C1 segment of cervical spinal cord (tissue), 14 donors: Measurements from ENCODE around the gene NPC1.
A peak's percentile ranks its signal among the peaks of the same experiment; 100 is the strongest.
"Not testable (repeated sequence)": the region's sequence is repeated elsewhere in the genome, so short reads cannot be mapped to it uniquely, and the experiment has no call there.

Source experiments
- DNase-seq, 14 donors: peaks; one replicate each; lab custom pipeline; 2025; lab: John Stamatoyannopoulos, UW

Gene NPC1

DNA sequence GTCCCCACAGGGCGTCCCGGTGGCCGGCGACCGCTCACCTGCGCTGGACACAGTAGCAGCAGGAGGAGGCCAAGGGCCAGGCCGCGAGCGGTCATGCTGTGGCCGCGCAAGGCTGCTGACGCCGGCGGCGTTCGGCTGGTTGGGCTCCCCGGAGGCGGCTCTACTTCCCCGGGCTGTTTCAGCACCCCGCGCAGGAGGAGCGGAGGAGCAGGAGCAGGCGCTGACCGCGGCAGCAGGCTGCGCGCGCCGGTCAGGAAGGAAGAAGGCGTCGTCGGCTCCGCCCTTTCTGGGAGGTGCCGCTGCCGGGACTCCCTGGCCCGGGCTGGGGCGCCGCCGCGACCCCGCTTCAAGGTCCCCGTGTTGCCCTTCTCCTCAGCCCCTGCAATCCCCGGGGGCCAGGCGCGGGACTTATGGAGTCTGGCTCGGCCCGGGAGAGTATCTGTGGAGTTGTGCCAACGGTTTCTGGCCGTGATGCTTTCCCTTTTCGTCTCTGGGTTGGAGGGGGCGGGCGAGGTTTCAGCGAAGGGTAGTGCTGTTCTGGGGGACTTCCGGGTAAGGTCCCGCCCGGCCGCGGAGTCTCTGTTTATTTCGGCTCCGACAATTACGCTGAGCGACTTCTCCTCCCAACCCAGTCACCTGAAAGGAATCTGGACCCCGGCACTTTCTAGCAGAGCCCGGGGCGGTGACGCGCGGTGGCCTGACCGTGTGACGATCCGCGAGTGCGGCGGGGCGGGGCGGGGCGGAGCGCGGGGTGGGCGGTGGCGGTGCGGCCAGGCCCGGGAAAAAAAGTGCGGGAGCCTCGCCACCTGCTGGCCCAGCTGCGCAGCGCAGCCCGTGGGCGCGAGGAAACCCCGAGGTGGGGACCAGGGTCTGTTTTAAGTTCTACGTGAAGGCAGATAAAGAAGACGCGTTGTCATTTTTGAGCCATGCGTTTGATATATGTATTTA is at the start of gene NPC1:
TSS of gene NPC1 (minus strand) at position 258 of the 948 bp plus-strand sequence. CDS start at position 95, 163 bp downstream.
- DNase-seq = peak; percentile 70 to 97 (median 91)

DNA sequence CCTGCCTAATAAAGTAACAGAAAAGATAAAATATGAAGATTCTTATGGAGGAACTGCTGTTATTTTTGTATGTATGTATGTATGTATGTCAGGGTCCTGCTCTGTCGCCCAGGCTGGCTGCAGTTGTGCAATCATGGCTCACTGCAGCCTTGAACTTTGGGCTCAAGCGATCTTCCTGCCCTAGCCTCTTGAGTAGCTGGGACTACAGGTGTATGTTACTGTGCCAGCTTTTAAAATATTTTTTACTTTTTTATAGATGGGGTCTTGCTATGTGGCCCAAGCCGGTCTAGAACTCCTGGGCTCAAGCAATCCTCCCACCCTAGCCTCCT is 49.7 kb upstream of the NPC1 start:
- DNase-seq = no peak

DNA sequence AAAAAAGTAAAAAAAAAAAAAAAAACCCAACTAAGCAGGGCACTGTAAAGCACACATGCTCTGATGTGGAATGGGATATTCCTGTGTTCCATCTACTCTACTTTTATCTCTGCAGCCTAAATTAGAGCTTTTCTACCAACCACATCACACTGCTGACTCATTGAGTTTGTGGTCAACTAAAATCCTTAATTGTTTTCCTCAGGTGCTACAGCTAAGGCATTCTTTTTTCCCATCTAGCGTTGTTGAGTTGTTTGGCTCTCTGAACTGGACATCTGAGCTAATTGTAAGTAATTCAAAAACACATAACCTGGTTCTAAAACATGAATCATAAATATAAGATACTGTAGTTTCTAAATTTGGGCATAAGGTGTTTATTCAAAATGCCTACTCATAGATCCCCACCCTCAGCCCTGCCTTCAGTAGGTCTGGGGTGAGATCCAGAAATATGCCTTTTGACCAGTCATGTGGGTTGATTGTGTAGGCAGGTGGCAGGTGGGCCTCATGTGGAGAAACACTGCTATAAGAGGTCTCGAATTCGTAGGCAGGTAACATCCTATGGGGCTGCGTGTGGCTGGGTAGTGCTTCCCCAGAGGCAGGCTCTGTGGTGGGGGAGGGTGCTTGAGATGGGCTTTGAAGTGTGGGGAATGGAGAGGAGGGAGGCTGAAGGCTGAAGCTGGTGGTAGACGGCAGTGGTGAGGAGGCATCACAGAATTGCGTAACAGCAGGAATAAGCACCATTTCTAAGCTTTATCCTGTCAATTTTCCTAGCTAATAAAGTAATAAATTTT is 49.2 kb upstream of the NPC1 start:
- DNase-seq = no peak

DNA sequence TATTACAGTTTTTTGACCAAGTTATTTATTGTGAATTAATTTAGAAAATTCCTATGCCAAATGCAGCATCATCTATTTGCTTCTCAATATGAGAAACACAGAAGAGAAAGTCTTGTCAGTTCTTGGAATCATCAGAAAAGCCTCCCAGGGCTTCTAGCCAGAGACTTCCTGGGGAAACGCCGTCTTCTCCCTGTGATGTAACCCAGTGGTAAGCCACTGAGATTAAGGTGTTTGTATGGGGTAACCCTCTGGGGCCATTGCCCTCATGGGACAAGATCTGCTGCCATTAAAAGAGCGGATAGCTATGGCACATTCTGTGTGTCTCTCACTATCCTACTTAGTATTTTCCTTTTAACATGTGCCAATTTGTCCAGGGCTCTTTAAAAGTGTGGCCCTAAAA is 48.4 kb upstream of the NPC1 start:
- DNase-seq = no peak

DNA sequence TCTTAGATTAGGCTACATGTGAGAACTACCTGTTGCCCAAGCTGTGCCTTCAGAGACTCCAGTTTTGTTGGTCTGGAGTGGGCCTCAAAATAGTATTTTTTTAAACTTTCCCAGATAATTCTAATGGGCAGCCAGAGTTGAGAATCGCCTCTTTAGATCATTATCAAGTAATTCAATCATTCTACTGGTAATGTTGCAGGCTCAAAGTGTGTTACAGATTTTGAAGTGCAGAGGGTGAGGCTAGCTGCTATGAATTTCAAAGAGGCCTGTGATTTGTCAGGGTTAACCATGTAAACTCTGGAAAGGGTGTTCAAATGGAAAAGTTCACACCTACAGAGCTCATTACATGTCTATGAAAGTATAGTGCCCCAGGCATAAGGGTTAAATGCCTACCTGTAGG is 46.3 kb upstream of the NPC1 start:
- DNase-seq = no peak

DNA sequence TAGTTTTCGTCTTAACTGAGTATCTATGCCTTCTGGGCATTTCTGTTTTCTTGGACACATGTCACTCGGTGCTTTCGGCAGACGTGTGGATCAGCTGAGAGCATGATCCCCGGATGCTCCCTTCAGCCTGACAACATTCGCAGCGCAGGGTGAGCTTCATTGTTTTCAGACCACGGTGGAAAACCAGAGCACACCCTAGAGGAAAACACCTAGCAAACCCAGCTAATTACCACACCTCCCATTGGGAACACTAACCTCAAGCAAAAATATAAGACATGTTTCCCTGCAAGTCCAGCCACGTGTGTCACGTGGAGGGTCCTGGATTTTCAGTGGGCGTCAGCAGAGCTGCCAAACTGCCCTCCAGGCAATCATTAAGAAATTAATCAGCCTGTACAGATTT is 45.4 kb upstream of the NPC1 start:
- DNase-seq = no peak

DNA sequence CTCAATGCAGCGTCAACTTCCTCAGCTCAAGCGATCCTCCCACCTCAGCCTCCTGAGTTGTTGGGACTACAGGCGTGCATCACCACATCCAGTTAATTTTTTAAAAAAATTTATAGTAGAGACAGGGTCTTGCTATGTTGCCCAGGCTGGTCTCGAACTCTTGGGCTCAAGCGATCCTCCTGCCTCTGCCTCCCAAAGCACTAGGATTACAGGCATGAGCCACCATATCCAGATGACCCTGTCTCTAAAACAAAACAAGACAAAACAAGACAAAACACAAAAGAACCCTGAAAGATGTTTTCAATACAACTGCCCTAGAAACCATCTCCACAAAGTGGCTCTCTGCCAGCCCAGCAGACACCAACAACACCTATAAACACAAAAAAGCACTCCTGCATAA is 45.0 kb upstream of the NPC1 start:
- DNase-seq = no peak

DNA sequence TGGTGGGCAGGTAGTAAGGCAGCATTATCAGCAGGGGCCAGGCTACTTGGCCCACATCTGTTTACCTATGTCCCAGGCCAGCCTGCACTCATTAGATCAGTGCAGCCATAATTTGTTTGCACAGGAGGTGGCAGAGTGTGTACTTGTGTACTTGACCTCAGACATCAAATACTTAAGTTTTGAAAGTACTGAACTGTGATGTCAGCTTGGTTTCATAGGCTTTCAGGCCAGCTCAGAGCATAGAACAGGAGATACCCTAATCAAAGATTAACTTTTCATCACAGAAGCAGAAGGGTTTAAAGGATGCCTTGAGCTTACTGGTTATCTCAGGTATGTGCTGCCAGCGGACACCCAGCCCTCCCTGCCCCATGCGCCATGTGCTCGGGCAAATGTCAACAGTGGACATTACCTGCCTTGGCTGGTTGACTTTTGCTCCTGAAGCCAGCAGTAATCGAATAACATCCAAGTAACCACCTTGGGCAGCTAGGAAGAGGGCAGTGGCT is 43.2 kb upstream of the NPC1 start:
- no peak for DNase-seq

DNA sequence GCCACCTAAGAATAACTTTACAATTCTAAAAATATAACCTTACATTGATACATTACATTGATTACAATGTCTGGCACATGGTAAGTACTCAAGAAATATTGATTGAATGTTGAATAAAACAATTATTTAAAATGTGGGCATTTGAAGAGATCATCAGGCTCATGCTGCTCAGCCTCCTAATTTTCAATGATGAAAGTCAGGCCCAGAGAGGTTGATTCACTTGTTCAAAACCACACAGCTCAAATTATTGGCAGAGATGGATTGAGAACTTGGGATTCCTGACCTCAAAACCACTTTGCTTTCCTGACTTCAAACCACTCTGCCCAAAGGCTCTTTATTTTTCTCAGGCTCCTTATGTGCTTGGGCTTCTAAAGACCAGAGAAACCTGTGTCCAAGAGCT is 41.7 kb upstream of the NPC1 start:
- no peak for DNase-seq

DNA sequence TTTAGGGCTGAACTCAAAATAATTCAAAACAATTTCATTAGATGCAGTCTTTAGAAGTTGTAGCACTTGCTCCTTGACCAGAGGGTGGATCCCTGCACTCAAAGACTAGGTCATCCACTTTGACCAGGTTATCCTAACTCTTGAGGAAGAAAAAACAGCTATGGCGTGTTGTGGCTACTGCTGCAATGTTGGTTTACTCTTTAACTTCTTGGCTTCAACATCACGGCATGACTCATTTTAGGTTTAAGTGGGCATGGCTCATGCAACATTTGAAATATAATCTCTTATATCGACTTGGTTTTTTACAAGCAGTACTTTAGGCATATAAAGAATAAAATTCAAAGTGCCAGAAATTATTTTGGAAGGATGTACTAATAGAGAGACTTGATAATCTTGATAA is 41.0 kb upstream of the NPC1 start:
- no peak for DNase-seq

DNA sequence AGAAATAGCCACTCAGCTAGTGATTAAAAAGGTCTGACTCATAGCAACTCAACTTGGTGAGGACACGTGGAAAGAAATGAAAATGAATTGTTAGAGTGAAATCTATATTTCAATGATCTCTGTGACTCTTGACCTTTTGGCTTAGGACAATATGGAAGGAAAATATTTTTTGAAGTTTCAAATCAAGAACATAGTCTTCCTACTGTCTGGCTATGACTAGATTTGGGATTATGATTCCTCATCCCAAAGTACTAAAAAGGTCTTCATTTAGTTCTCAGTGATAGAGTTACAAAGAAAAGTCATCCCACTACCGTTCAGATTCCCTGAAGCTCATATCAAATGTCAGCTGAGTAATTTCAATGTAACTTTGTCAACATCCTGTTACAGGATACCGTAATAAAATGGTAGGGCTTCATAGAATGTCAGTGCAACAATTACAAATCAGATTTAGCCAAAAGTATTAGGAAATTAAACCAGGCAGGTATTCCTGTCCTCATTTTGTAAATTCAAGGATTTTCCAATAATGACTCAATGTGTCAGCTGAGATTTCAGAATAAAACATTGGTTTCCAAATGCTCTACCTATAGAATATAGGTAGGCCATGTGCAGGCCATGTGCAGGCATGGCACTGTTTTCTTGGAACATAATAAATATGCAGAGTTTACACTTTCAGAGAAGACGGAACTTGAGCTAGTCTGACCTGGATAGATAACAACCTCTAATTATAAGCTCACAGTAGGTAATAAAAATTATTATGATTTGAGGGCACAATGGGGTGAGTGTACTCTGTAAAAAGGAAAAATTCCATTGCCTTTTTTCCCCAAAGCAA is 40.4 kb upstream of the NPC1 start:
- no peak for DNase-seq

DNA sequence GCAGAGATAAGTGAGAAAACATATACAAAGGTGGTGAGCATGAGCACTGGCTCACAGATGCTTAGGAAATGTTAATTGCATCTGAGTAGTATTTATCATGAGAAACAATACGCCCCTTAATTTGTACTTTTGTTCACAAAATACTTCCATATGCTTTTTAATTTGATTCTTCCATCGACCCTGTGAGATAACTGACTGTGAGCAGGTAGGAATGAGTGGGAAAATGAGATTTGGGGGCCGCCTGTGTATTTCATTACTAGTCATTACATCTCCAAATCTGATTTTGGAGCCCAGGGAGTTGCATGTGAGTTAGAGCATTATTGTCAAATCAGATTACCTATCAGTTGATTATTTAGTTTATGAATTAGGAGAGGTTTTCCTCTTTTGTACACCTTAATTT is 36.7 kb upstream of the NPC1 start:
- DNase-seq = no peak

DNA sequence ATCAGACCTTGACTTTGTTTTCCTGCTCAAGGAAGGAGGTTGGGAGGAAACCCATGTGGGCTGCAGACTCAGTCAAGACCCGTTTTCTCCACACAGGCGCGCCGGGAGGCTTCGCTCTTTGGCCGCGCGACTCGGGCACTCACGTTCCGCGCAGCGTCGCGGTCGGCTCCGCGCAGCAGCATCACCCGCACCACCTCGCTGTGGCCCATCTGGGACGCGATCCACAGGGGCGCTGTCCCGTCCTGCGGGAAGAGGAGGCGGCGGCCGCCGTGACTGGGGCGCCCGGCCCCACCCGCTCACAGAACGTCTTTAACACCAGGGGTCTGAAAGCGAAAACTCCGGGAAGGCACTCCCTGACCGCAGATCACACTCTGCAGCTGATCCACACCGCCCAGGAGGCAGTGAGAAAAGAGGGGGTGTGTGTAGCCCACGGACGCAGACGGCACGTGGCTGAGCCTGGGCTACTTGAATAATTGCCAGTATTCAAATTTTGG is 33.1 kb upstream of the NPC1 start:
- peak in 2 of 14 donors; percentile 17 to 32 for DNase-seq

DNA sequence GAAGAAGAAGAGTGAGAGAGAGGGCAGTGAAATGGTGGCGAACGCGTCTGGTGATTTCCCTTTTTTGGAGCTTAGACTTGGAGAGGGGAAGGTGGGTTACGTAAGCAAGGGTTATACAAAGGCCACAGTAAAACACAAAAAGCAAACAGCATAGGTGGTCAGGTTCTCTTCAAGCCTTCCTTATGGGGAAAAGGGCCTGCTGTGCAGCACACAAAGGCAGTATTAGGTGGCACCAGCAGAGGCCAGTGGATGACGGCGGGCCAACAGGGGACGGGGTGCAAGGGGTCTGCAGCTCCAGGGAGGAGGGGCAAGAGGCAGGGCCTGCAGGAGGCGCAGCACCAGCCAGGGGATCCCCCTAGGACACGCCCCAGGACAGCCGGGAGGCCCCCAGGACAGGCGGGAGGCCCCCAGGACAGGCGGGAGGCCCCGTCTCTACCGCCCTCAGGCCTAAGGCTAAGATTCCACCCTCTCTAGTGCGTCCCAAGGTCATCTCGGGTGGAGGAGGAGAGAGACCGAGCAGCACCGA is 32.6 kb upstream of the NPC1 start:
- DNase-seq = peak in 1 of 14 donors; percentile 32

DNA sequence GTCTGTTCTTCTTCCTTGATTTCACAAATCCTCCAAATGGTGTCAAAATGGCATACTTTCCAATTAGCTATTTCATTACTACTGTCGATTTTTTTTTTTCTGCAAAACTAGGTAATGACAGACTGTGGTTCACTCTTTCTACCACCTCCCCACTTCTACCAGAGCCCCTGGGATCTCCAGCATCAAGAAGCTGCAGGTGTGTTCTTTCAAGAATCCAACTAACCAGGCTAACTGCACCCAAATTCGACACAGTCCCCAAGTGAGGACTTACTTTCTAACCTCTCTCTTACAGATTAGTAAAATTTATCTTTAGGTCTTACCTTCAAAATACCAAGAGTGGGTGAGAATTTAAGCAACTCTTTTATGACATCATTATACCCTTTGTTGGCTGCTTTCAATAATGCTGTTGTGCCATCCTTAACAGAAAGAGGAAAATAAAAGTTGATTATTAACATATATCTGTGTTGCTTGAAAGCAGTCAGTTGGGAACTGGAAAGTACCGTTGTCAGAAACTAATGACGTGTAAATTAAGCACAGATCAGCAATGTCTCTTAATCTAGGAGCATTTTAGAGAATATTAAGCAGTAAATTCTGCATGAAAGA is 31.2 kb upstream of the NPC1 start:
- DNase-seq = no peak

DNA sequence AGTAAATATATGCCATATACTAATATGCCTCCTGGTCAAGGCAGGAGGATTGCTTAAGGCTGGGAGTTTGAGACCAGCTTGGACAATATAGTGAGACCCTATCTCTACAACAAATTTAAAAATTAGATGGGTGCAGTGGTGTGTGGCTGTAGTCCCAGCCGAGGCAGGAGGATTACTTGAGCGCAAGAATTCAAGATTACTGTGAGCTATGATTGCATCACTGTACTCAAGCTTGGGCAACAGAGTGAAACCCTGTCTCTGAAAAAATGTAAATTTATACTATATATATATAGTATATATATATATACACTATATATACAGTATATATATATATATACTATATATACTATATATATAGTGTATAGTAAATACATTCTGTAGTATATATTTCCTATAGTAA is 30.0 kb upstream of the NPC1 start:
- DNase-seq = no peak

DNA sequence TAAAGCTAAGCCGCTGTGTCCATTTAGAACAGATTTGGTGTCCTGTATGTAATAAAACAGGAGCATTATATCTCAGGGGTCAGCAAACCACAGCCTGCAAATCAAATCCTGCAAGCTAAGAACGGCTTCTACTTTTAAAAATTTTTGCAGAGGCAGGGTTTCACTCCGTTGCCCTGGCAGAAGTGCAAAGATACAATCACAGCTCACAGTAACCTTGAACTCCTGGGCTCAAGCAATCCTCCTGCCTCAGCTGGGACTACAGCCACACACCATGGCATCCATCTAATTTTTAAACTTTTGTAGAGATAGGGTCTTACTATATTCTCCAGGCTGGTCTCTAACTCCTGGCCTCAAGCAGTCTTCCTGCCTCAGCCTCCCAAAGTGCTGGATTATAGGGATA is 28.6 kb upstream of the NPC1 start:
- DNase-seq = no peak

DNA sequence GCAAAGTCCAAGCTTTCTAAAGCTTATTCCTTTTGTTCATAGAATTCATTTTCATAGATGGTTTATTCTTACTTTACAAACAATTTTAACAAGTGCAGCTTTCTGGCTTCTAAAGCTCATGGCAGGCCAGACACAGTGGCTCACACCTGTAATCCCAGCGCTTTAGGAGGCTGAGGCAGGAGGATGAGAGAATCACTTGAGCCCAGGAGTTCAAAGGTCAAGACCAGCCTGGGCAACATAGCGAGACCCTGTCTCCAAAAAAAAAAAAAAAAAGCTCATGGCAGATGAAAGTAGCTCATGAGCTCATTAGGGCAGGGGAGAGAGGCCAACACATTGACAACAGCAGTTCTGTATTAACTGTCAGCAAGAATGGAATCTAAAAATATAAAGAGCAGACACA is 28.1 kb upstream of the NPC1 start:
- no peak for DNase-seq

DNA sequence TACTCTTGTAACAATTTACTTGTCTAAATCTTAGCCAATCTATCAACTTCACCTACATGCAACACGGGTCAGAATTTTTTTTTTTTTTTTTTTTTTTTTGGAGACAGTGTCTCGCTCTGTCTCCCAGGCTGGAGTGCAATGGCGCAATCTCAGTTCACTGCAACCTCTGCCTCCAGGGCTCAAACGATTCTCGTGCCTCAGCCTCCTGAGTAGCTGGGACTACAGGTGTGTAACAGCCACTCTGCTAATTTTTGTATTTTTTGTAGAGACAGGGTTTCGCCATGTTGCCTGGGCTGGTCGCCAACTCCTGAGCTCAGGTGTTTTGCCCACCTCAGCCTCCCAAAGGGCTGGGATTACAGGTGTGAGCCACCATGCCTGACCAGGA is 26.8 kb upstream of the NPC1 start:
- DNase-seq = not testable (repeated sequence)

DNA sequence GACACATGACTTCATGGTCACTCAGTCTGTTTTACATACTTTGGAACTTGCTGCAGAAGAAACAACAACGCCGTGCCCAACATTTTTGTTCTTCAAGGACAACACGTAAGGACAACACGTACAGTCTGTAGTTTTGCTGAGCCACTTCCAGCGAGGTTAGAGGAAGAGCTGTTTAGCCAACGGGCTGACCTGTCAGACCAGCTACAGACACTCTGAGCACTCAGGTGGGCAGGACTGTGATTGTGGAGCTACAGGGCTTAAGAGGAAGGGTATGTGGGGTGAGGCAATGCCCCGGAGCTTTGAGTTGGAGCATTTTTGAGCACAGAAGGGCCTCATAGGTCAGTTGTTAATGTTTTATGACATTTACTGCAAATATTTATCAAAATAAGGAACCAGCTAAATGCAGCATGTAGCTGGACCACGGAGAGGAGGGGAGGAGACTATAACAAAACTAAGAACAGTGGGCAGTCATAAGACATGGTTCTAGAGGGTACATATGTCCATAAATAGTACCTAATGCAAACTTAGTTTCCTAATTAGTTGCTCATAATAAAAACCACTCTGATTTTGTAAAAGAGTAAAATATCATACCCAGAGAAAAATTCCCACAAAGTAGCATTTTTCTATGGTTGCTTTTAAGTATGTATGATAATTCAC is 26.3 kb upstream of the NPC1 start:
- DNase-seq = no peak
